Naive thymus-derived CD8-positive, alpha-beta T cell (primary cell): Measurements from ENCODE around the gene SLC38A5. TPM values are rescaled to one million over a fixed set of nuclear protein-coding genes. Genes with fewer than 3 reads are reported as not detected.
"Not testable (repeated sequence)": the region's sequence is repeated elsewhere in the genome, so short reads cannot be mapped to it uniquely, and the experiment has no call there.

Experiments used
- ATAC-seq, 2 donors: fragments of 150-1000 bp; cut with Tn5 transposase in 1 of 2; sonication (Bioruptor Pico), chemical (Tn5 transposase) in 1 of 2; 1 replicate in 1 of 2; 2 replicates in 1 of 2; pipeline ENCODE4 v1.10.0; 2021; ENCODE audit warnings: mild to moderate bottlenecking in 2 of 2, moderate library complexity in 2 of 2
- POLR2A ChIA-PET: fragments of 350-600 bp; sonication (Branson Sonifier 250); formaldehyde crosslinking; loops from one replicate; lab custom pipeline; 2021; ENCODE audit warnings: antibody characterized with exemption; lab: Charles Lee
- DNase-seq, 10 donors: peaks; one replicate each; pipeline versions ENCODE4 v3.0.0 to v3.0.0-alpha.2; 2020 to 2022
- H3K27ac Mint-ChIP-seq, 10 donors: one replicate each; pipeline ENCODE4 v1.8.0; 2020 to 2022; ENCODE audit warnings: mild to moderate bottlenecking in 10 of 10, mixed read lengths in 10 of 10, moderate library complexity in 4 of 10, inconsistent platforms in 1 of 10
- H3K27me3 Mint-ChIP-seq, 5 donors: one replicate each; pipeline ENCODE4 v1.8.0; 2021 to 2022; ENCODE audit warnings: mixed read lengths in 5 of 5
- H3K36me3 Mint-ChIP-seq, 3 donors: one replicate each; pipeline ENCODE4 v1.8.0; 2020 to 2022; ENCODE audit warnings: mixed read lengths in 3 of 3, mild to moderate bottlenecking in 2 of 3, inconsistent platforms in 1 of 3
- H3K4me1 Mint-ChIP-seq, 4 donors: one replicate each; pipeline ENCODE4 v1.8.0; 2021 to 2022; ENCODE audit warnings: mixed read lengths in 4 of 4
- H3K4me3 Mint-ChIP-seq, 10 donors: one replicate each; pipeline ENCODE4 v1.8.0; 2020 to 2022; ENCODE audit warnings: mild to moderate bottlenecking in 10 of 10, mixed read lengths in 10 of 10, moderate library complexity in 6 of 10, inconsistent platforms in 1 of 10
- H3K9me3 Mint-ChIP-seq, 9 donors: one replicate each; pipeline ENCODE4 v1.8.0; 2020 to 2022; ENCODE audit warnings: mixed read lengths in 9 of 9, mild to moderate bottlenecking in 3 of 9, inconsistent platforms in 1 of 9, moderate library complexity in 1 of 9
- polyA plus RNA-seq, 3 donors: library from polyadenylated mRNA; unstranded; fragments of 300-500 nt; fragmentation: Illumina TruSeq; gene quantifications; one replicate each; pipeline ENCODE4 v1.2.3, GENCODE V29; 2021
- total RNA-seq, 8 experiments: library from RNA in 2 of 8; stranded (reverse) in 2 of 8; gene quantifications; one replicate each; pipeline ENCODE4 v1.2.3 and lab custom pipeline; 2021 to 2026

The SLC38A5 gene
- total and polyA plus RNA-seq, 5 experiments from 2014 or later = 11.9 to 18.6 (median 17.0) TPM

DNA sequence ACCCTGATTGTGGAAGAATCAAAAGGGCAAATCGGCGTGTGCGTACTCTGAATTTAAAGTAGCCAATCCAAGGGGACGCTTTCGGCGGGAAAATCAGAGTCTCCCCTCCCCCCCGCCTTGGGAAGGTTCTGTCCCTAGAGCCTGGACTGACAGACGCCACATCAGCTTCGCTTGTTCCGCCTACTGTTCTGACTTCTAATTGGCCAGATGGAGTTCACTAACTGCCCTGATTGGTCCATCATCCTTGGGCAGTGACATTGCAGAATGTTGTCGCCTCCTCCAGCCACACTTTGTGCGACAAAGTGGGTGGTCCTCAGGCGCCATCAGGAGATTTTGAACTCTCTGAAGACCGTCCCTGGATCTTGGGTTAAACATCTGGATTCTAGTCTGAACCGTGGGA lies 58.2 kb downstream of the SLC38A5 start, which contains the start of gene SSX4B:
TSS of gene SSX4B (minus strand) at position 101 of the 400 bp plus-strand sequence. CDS start 588 bp downstream, outside the sequence.
- H3K4me3 Mint-ChIP-seq, H3K4me1 Mint-ChIP-seq, DNase-seq, ATAC-seq, H3K27ac Mint-ChIP-seq, H3K9me3 Mint-ChIP-seq, H3K36me3 Mint-ChIP-seq, POLR2A ChIA-PET, H3K27me3 Mint-ChIP-seq: not testable (repeated sequence)

Other genes with a start within 250 kb of the SLC38A5 start
- gene SSX1, start 214.9 kb downstream of the SLC38A5 start, total RNA-seq = not detected
- gene SSX1, start 214.9 kb downstream of the SLC38A5 start, polyA plus RNA-seq = not detected
- gene SSX3, start 113.6 kb downstream of the SLC38A5 start, total RNA-seq = not detected
- gene SSX3, start 113.6 kb downstream of the SLC38A5 start, polyA plus RNA-seq = not detected
- not detected for gene SSX4, start 86.7 kb downstream of the SLC38A5 start, total RNA-seq
- gene SSX4, start 86.7 kb downstream of the SLC38A5 start, polyA plus RNA-seq = not detected
- not detected for gene SSX4B, start 58.3 kb downstream of the SLC38A5 start, total RNA-seq
- not detected for gene SSX4B, start 58.3 kb downstream of the SLC38A5 start, polyA plus RNA-seq
- gene FTSJ1, start 5.9 kb upstream of the SLC38A5 start, total RNA-seq = 10 to 100 TPM; 50.6 to 53.0 TPM
- 10 to 100 TPM; 61.5 to 63.4 (median 62.3) TPM for gene FTSJ1, start 5.9 kb upstream of the SLC38A5 start, polyA plus RNA-seq
- gene PORCN, start 38.7 kb upstream of the SLC38A5 start, total RNA-seq = 10 to 100 TPM; 18.1 to 18.2 TPM
- gene PORCN, start 38.7 kb upstream of the SLC38A5 start, polyA plus RNA-seq = 10 to 100 TPM; 10.4 to 14.9 (median 12.9) TPM
- gene EBP, start 51.5 kb upstream of the SLC38A5 start, total RNA-seq = 10 to 100 TPM; 30.7 to 36.9 TPM
- 10 to 100 TPM; 77.0 to 88.8 (median 85.2) TPM for gene EBP, start 51.5 kb upstream of the SLC38A5 start, polyA plus RNA-seq
- 10 to 100 TPM; 24.4 to 25.9 TPM for gene TBC1D25, start 69.5 kb upstream of the SLC38A5 start, total RNA-seq
- gene TBC1D25, start 69.5 kb upstream of the SLC38A5 start, polyA plus RNA-seq = 10 to 100 TPM; 14.3 to 19.3 (median 18.0) TPM
- 100 to 1,000 TPM; 204 to 209 TPM for gene RBM3, start 104.2 kb upstream of the SLC38A5 start, total RNA-seq
- gene RBM3, start 104.2 kb upstream of the SLC38A5 start, polyA plus RNA-seq = 100 to 1,000 TPM; 206 to 235 (median 235) TPM
- gene WDR13, start 127.2 kb upstream of the SLC38A5 start, total RNA-seq = 10 to 100 TPM; 49.5 to 51.5 TPM
- 10 to 100 TPM; 32.2 to 45.5 (median 40.6) TPM for gene WDR13, start 127.2 kb upstream of the SLC38A5 start, polyA plus RNA-seq
- gene WAS, start 213.5 kb upstream of the SLC38A5 start, total RNA-seq = 10 to 100 TPM; 98.4 to 99.7 TPM
- gene WAS, start 213.5 kb upstream of the SLC38A5 start, polyA plus RNA-seq = 10 to 100 TPM; 13.9 to 25.1 (median 19.7) TPM
- gene SUV39H1, start 226.5 kb upstream of the SLC38A5 start, total RNA-seq = 1 to 10 TPM; 9.4 to 9.8 TPM
- 10 to 100 TPM in 2 of 3 donors, 1 to 10 TPM in 1; 9.8 to 13.9 (median 10.2) TPM for gene SUV39H1, start 226.5 kb upstream of the SLC38A5 start, polyA plus RNA-seq